T-helper 17 cell (primary cell): ENCODE measurements around the gene CXCL9. TPM values are rescaled to one million over a fixed set of nuclear protein-coding genes. Genes with fewer than 3 reads are reported as not detected.
"Not testable (repeated sequence)": the region's sequence is repeated elsewhere in the genome, so short reads cannot be mapped to it uniquely, and the experiment has no call there.

Experiments used
- ATAC-seq: fragments of 150-1000 bp; cut with Tn5 transposase; 2 replicates; pipeline ENCODE4 v1.10.0; 2021; ENCODE audit warnings: mild to moderate bottlenecking, moderate library complexity
- DNase-seq, 3 donors: peaks; one replicate each; pipeline versions ENCODE4 v3.0.0 to v3.0.0-alpha.2; 2020 to 2021
- H3K9me3 ChIP-seq: one replicate; pipeline ENCODE4 v1.7.0; 2013; ENCODE audit warnings: low read length, mild to moderate bottlenecking; ENCODE audit not compliant: control insufficient read depth, poor library complexity, severe bottlenecking
- H3K27ac Mint-ChIP-seq: one replicate; pipeline ENCODE4 v1.8.0; 2022; ENCODE audit warnings: mild to moderate bottlenecking, moderate library complexity, mixed read lengths
- H3K27me3 Mint-ChIP-seq: one replicate; pipeline ENCODE4 v1.8.0; 2022; ENCODE audit warnings: mixed read lengths
- H3K36me3 Mint-ChIP-seq: one replicate; pipeline ENCODE4 v1.8.0; 2022; ENCODE audit warnings: low read depth, mixed read lengths
- H3K4me1 Mint-ChIP-seq: one replicate; pipeline ENCODE4 v1.8.0; 2022; ENCODE audit warnings: mild to moderate bottlenecking, mixed read lengths
- H3K4me3 Mint-ChIP-seq: one replicate; pipeline ENCODE4 v1.8.0; 2022; ENCODE audit warnings: mild to moderate bottlenecking, moderate library complexity, mixed read lengths
- total RNA-seq, 4 donors: library from RNA in 2 of 4; stranded (reverse) in 2 of 4; gene quantifications; one replicate each; pipeline ENCODE4 v1.2.3 and lab custom pipeline; 2022 to 2026

Gene CXCL9
- total RNA-seq, 2 donors from 2014 or later: not detected

- Mint-ChIP-seq H3K36me3 (peaks cover 7% of the 10 kb centered on the region), H3K4me3 (no peak overlapping the region), H3K27me3 (no peaks in the 10 kb centered on the region), H3K27ac (no peak overlapping the region), H3K4me1 (no peaks in the 10 kb centered on the region)
- DNase-seq: no peak
- H3K9me3 ChIP-seq: no peaks in the 10 kb centered on the region
- ATAC-seq: no peak
Observed at GRCh38 chr4:75973766-75974165, 33.5 kb downstream of the CXCL9 start.

DNA sequence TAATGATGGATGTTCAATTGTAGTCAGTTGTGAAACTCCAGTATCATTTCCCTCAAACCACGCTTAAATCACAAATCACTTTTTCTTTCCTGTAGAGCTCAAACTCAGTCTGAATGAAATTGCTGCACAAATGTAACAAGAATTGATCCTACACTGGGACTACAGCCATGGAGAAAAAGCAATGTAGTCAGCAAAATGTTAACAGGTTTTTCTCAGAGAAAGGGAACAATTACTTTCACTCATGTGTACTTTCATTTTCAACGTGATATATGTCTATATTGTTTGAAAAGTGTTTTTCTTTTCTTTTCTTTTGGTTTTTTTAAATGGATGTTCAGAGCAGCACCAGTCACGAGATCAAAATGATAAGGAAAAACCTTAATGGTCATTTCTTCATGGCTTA lies 39.2 kb downstream of the CXCL9 start:
- no peak overlapping the region for H3K27ac Mint-ChIP-seq
- no peak overlapping the region for H3K4me3 Mint-ChIP-seq
- no peaks in the 10 kb centered on the region for H3K4me1 Mint-ChIP-seq
- no peak for DNase-seq
- peaks cover 28% of the 10 kb centered on the region for H3K36me3 Mint-ChIP-seq
- ATAC-seq: no peak
- no peaks in the 10 kb centered on the region for H3K27me3 Mint-ChIP-seq
- no peaks in the 10 kb centered on the region for H3K9me3 ChIP-seq

DNA sequence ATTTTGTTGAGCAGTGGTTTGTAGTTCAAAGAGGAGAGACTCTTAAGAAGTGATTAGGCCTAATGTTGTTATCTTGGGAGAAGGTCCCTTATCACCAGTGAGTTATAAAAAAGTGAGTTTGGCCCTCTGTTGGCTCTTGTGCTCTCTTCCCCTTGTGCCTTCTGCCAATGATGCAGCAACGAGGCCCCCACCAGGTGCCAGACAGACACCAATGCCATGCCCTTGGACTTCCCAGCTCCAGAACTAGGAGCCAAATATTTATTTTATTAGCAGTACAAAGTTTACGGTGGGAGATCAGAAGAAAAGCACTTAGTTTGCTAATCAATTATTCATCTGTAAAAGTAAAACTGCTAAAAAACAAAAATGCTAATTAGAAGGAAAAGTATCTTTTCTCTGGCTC lies 43.8 kb downstream of the CXCL9 start:
- no peaks in the 10 kb centered on the region for H3K27me3 Mint-ChIP-seq
- ATAC-seq: no peak
- no peak for DNase-seq
- H3K4me1 Mint-ChIP-seq: no peaks in the 10 kb centered on the region
- no peak overlapping the region for H3K27ac Mint-ChIP-seq
- H3K4me3 Mint-ChIP-seq: no peak overlapping the region
- H3K36me3 Mint-ChIP-seq: peaks cover 29% of the 10 kb centered on the region
- no peaks in the 10 kb centered on the region for H3K9me3 ChIP-seq

DNA sequence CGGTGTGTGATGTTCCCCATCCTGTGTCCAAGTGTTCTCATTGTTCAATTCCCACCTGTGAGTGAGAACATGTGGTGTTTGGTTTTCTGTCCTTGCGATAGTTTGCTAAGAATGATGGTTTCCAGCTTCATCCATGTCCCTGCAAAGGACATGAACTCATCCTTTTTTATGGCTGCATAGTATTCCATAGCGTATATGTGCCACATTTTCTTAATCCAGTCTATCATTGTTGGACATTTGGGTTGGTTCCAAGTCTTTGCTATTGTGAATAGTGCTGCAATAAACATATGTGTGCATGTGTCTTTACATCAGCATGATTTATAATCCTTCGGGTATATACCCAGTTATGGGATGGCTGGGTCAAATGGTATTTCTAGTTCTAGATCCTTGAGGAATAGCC lies 45.2 kb downstream of the CXCL9 start:
- H3K4me3 Mint-ChIP-seq, ATAC-seq, H3K27me3 Mint-ChIP-seq, H3K27ac Mint-ChIP-seq, DNase-seq, H3K4me1 Mint-ChIP-seq, H3K9me3 ChIP-seq: not testable (repeated sequence)
- H3K36me3 Mint-ChIP-seq: peaks cover 22% of the 10 kb centered on the region

DNA sequence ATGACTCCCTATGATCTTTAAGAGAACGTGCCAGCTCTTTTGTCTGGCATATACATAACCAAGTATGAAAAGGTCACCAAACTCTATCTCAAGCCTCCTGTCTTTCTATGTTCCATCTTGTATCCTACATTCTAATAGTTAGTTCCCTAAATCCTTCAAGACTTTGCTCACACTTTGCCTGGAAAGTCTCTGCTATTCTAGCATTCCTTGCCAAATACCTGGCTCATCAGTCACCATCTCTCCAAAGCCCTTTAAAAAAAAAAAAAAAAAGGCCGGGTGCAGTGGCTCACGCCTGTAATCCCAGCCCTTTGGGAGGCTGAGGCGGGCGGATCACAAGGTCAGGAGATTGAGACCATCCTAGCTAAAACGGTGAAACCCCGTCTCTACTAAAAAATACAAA lies 48.8 kb downstream of the CXCL9 start:
- not testable (repeated sequence) for ATAC-seq, H3K27me3 Mint-ChIP-seq

GRCh38 chr4:75954811-75955210 lies 52.5 kb downstream of the CXCL9 start:
- ATAC-seq, H3K27ac Mint-ChIP-seq, H3K4me1 Mint-ChIP-seq, H3K27me3 Mint-ChIP-seq, DNase-seq, H3K9me3 ChIP-seq, H3K4me3 Mint-ChIP-seq: not testable (repeated sequence)
- H3K36me3 Mint-ChIP-seq: peaks cover 18% of the 10 kb centered on the region

More for the DNA sequence above, 48.8 kb downstream of the CXCL9 start:
- not testable (repeated sequence) for H3K4me3 Mint-ChIP-seq, H3K9me3 ChIP-seq, DNase-seq, H3K4me1 Mint-ChIP-seq, H3K27ac Mint-ChIP-seq
- H3K36me3 Mint-ChIP-seq: peaks cover 17% of the 10 kb centered on the region

DNA sequence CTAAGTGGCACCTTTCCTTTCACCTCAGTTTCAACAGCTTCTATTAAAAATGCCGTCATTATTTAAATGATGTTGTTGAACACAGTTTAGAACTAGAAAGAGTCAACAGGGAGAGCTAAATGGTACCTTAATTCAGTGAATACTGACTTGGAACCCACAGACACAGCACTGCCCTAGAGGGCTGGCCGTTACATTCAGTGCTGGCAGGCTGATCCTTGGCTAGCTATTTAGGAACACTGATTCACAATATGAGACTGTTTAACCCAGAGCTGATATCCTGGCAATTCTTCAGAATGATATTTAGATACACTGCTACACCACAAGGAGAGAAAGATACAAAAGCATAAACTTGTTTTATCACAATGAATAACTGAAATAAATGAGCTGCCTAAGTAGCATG lies 53.8 kb downstream of the CXCL9 start:
- H3K27ac Mint-ChIP-seq: no peak overlapping the region

More for the DNA sequence above, 53.8 kb downstream of the CXCL9 start:
- DNase-seq (no peak), ATAC-seq (no peak)
- H3K36me3 Mint-ChIP-seq: peaks cover 16% of the 10 kb centered on the region
- H3K27me3 Mint-ChIP-seq: no peaks in the 10 kb centered on the region
- H3K4me1 Mint-ChIP-seq: peaks cover 5% of the 10 kb centered on the region
- H3K9me3 ChIP-seq: no peaks in the 10 kb centered on the region
- H3K4me3 Mint-ChIP-seq: no peak overlapping the region

Other genes with a start within 250 kb of the CXCL9 start
- under 1 TPM; 0.10 to 0.15 TPM for gene PPEF2, start 105.1 kb downstream of the CXCL9 start, total RNA-seq
- 10 to 100 TPM; 50.0 to 65.2 TPM for gene NAAA, start 66.5 kb downstream of the CXCL9 start, total RNA-seq
- 10 to 100 TPM; 42.5 to 44.0 TPM for gene SDAD1, start 16.6 kb downstream of the CXCL9 start, total RNA-seq
- not detected for gene CXCL10, start 16.0 kb upstream of the CXCL9 start, total RNA-seq
- gene CXCL11, start 28.6 kb upstream of the CXCL9 start, total RNA-seq: not detected
- gene ART3, start 67.2 kb upstream of the CXCL9 start, total RNA-seq: not detected
- 10 to 100 TPM; 63.2 to 93.1 TPM for gene NUP54, start 140.9 kb upstream of the CXCL9 start, total RNA-seq
- gene SCARB2, start 206.3 kb upstream of the CXCL9 start, total RNA-seq: 10 to 100 TPM; 27.5 to 28.6 TPM
- under 1 TPM in 1 of 2 donors, not detected in 1; 0.72 TPM for gene FAM47E, start 244.2 kb upstream of the CXCL9 start, total RNA-seq